GM23338 (cell line): ENCODE data around the gene BCAS3. TPM values are rescaled to one million over a fixed set of nuclear protein-coding genes. Genes with fewer than 3 reads are reported as not detected.

Source experiments
- ATAC-seq: fragments of 200-7000 bp; cut with Tn5 transposase; 3 replicates; pipeline ENCODE4 v1.9.1; 2020
- DNase-seq: peaks from one replicate; pipeline ENCODE4 v3.0.0-alpha.2; 2015; ENCODE audit warnings: low spot score
- H2AFZ ChIP-seq: fragments of 200-600 bp; sonication (generic); 2 replicates; pipeline ENCODE4 v1.8.0; 2016; ENCODE audit warnings: antibody characterized with exemption, mild to moderate bottlenecking, moderate library complexity
- H3F3A ChIP-seq: fragments of 200-600 bp; sonication (generic); replicated peaks from 2 replicates; pipeline ENCODE4 v1.8.0; 2017; ENCODE audit warnings: antibody characterized with exemption, mixed run types, low read depth
- H3K27ac ChIP-seq: fragments of 200-600 bp; sonication (generic); 2 replicates; pipeline ENCODE4 v1.6.1; 2016; ENCODE audit warnings: low read depth
- H3K27me3 ChIP-seq: fragments of 200-600 bp; sonication (generic); 2 replicates; pipeline ENCODE4 v1.8.0; 2016; ENCODE audit warnings: mild to moderate bottlenecking, mixed run types, moderate library complexity; ENCODE audit not compliant: insufficient read depth
- H3K36me3 ChIP-seq: fragments of 200-600 bp; sonication (generic); 2 replicates; pipeline ENCODE4 v1.8.0; 2016; ENCODE audit warnings: mild to moderate bottlenecking; ENCODE audit not compliant: insufficient read depth
- H3K4me1 ChIP-seq: fragments of 200-600 bp; sonication (generic); 2 replicates; pipeline ENCODE4 v1.8.0; 2016; ENCODE audit warnings: mild to moderate bottlenecking, moderate library complexity; ENCODE audit not compliant: insufficient read depth
- H3K4me2 ChIP-seq: fragments of 200-600 bp; sonication (generic); 2 replicates; pipeline ENCODE4 v1.7.1; 2017; ENCODE audit warnings: mixed run types
- H3K4me3 ChIP-seq: fragments of 200-600 bp; sonication (generic); 2 replicates; pipeline ENCODE4 v1.6.1; 2016; ENCODE audit warnings: mixed run types
- H3K79me2 ChIP-seq: fragments of 200-600 bp; sonication (generic); replicated peaks from 2 replicates; pipeline ENCODE4 v1.8.0; 2017; ENCODE audit warnings: mild to moderate bottlenecking; ENCODE audit not compliant: insufficient read depth
- H3K9me2 ChIP-seq: fragments of 200-600 bp; sonication (generic); 2 replicates; pipeline ENCODE4 v1.8.0; 2017; ENCODE audit not compliant: insufficient read depth
- H4K20me1 ChIP-seq: fragments of 200-600 bp; sonication (generic); replicated peaks from 2 replicates; pipeline ENCODE4 v1.8.0; 2017; ENCODE audit warnings: mild to moderate bottlenecking; ENCODE audit not compliant: insufficient read depth
- H3K27ac Mint-ChIP-seq: 2 replicates; pipeline ENCODE4 v1.8.0; 2020; ENCODE audit warnings: inconsistent platforms, mild to moderate bottlenecking, moderate library complexity, mixed read lengths
- H3K27me3 Mint-ChIP-seq: 3 replicates; pipeline ENCODE4 v1.8.0; 2022; ENCODE audit warnings: low read depth, mild to moderate bottlenecking, moderate library complexity, mixed read lengths, inconsistent platforms; ENCODE audit not compliant: insufficient read depth, poor library complexity
- H3K36me3 Mint-ChIP-seq: 3 replicates; pipeline ENCODE4 v1.8.0; 2021; ENCODE audit warnings: low read depth, mild to moderate bottlenecking, inconsistent platforms, moderate library complexity, mixed read lengths
- H3K4me1 Mint-ChIP-seq: 3 replicates; pipeline ENCODE4 v1.8.0; 2020; ENCODE audit warnings: mild to moderate bottlenecking, inconsistent platforms, mixed read lengths
- H3K4me3 Mint-ChIP-seq: 3 replicates; pipeline ENCODE4 v1.8.0; 2021; ENCODE audit warnings: moderate library complexity, mild to moderate bottlenecking, inconsistent platforms, mixed read lengths
- H3K9me3 Mint-ChIP-seq: 3 replicates; pipeline ENCODE4 v1.8.0; 2020; ENCODE audit warnings: moderate library complexity, mild to moderate bottlenecking, inconsistent platforms, mixed read lengths
- CREB1 ChIP-seq: fragments of 250-450 bp; sonication (Bioruptor Pico); IDR thresholded peaks from 2 replicates; pipeline ENCODE4 v1.5.0; 2020; ENCODE audit warnings: low read depth, mild to moderate bottlenecking, moderate library complexity
- EZH2 ChIP-seq: fragments of 200-600 bp; sonication (generic); IDR thresholded peaks from one replicate; pipeline ENCODE4 v1.8.0; 2017; ENCODE audit warnings: antibody characterized with exemption, mild to moderate bottlenecking, low read depth; ENCODE audit not compliant: unreplicated experiment
- EZH2phosphoT487 ChIP-seq: fragments of 200-600 bp; sonication (generic); IDR thresholded peaks from one replicate; pipeline ENCODE4 v1.8.1; 2018; ENCODE audit warnings: antibody characterized with exemption; ENCODE audit not compliant: unreplicated experiment
- JUNB ChIP-seq: IDR thresholded peaks from one replicate; pipeline ENCODE4 v1.6.1; 2016; ENCODE audit warnings: antibody characterized with exemption; ENCODE audit not compliant: unreplicated experiment
- POLR2AphosphoS5 ChIP-seq: IDR thresholded peaks from 2 replicates; pipeline ENCODE4 v1.6.1; 2016; ENCODE audit warnings: antibody characterized with exemption, low read depth
- STAT1 ChIP-seq: IDR thresholded peaks from one replicate; pipeline ENCODE4 v1.6.1; 2016; ENCODE audit warnings: antibody characterized with exemption; ENCODE audit not compliant: unreplicated experiment
- ZNF114 ChIP-seq: fragments of 250-450 bp; sonication (Bioruptor Pico); IDR thresholded peaks from 2 replicates; pipeline ENCODE4 v1.5.0; 2020; ENCODE audit warnings: mild to moderate bottlenecking, moderate library complexity
- ZNF331 ChIP-seq: fragments of 250-450 bp; sonication (Bioruptor Pico); IDR thresholded peaks from 2 replicates; pipeline ENCODE4 v1.5.0; 2020; ENCODE audit warnings: low read depth, mild to moderate bottlenecking, moderate library complexity
- polyA plus RNA-seq: library from polyadenylated mRNA; unstranded; fragments of >200 nt; fragmentation: Nextera tagmentation; extraction: Ambion mirVana; gene quantifications from 2 replicates; pipeline ENCODE4 v1.2.1, GENCODE V29; 2016
- total RNA-seq: library from RNA; depleted of rRNA; stranded (reverse); fragments of >200 nt; shearing (Covaris generic); gene quantifications from 2 replicates; pipeline ENCODE4 v1.2.3, GENCODE V29; 2014
- TF ChIP-seq, protein P1 (sequence below): fragments of 250-450 bp; sonication (Bioruptor Pico); IDR thresholded peaks from 2 replicates; pipeline ENCODE4 v1.5.0; 2020; ENCODE audit warnings: mild to moderate bottlenecking, moderate library complexity
- TF ChIP-seq, protein P2 (sequence below): IDR thresholded peaks from one replicate; pipeline ENCODE4 v1.6.1; 2018; ENCODE audit warnings: antibody characterized with exemption; ENCODE audit not compliant: unreplicated experiment
- TF ChIP-seq, protein P3 (sequence below), 2 experiments: fragments of 200-600 bp in 1 of 2; sonication (generic) in 1 of 2; conservative IDR thresholded peaks; 2 replicates each; pipeline versions ENCODE4 v1.5.1 to v1.6.1; 2016 to 2017; ENCODE audit warnings: antibody characterized with exemption in 2 of 2, low read depth in 2 of 2, mild to moderate bottlenecking in 2 of 2, moderate library complexity in 1 of 2

BCAS3 gene
- total and polyA plus RNA-seq, 2 experiments from 2014 or later: 8.2 to 28.0 TPM

DNA sequence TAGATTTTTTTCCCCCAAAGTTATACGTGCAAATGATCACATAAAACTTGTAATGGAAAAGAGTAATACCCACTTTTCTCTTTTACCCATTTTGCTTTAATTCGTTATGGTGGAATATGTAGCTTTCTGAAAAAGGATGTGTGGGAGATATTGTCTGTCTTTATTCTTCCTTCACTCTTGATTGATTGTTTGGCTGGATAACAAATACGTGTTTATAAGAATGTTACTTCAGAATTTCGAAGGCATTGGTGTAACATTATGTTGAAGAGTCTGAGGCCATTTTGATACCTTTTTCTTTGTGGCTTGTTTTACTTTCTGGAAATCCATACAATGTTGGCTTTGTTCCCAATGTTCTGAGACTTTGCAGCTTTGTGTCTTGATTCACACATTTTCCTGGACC is 71.4 kb downstream of the BCAS3 start:
- no peak overlapping the region for H3K27ac ChIP-seq
- H3K27ac Mint-ChIP-seq: peak overlapping the region; percentile 41; the same call in 1 of the 2 replicates

DNA sequence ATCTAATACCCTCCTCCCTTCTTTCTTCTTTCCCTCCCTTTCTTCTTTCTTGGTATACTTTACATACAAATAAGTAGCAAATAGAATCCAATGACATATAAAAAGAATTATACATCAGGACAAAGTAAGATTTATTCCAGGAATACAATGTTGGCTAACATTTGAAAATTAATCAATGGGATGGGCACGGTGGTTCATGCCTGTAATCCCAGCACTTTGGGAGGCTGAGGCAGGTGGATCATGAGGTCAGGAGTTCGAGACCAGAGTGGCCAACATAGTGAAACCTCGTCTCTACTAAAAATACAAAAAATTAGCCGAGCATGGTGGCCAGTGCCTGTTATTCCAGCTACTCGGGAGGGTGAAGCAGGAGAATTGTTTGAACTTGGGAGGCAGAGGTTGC is 72.1 kb downstream of the BCAS3 start:
- H3K4me2 ChIP-seq: no peak overlapping the region
- H3K9me3 Mint-ChIP-seq: peaks cover 9% of the 10 kb centered on the region
- H3K4me3 Mint-ChIP-seq: no peak overlapping the region
- no peak overlapping the region for H3K4me3 ChIP-seq
- H3K79me2 ChIP-seq: no peaks in the 10 kb centered on the region
- no peaks in the 10 kb centered on the region for H3F3A ChIP-seq
- H3K36me3 ChIP-seq: no peaks in the 10 kb centered on the region
- DNase-seq (no peak), ATAC-seq (no peak)
- H3K36me3 Mint-ChIP-seq: peaks cover 7% of the 10 kb centered on the region
- no peak overlapping the region for H3K27ac Mint-ChIP-seq
- no peak overlapping the region for H3K27ac ChIP-seq
- H2AFZ ChIP-seq: no peak overlapping the region
- H3K27me3 ChIP-seq: no peaks in the 10 kb centered on the region
- peaks cover 36% of the 10 kb centered on the region for H3K4me1 ChIP-seq
- no peaks in the 10 kb centered on the region for H4K20me1 ChIP-seq
- no peaks in the 10 kb centered on the region for H3K9me2 ChIP-seq
- H3K27me3 Mint-ChIP-seq: peaks cover 5% of the 10 kb centered on the region
- peaks cover 27% of the 10 kb centered on the region for H3K4me1 Mint-ChIP-seq
- TF ChIP-seq EZH2 (no peak), ZNF331 (no peak), EZH2phosphoT487 (no peak), JUNB (no peak), ZNF114 (no peak), STAT1 (no peak), POLR2AphosphoS5 (no peak), CREB1 (CRISPR knock-in tag) (no peak)
- TF ChIP-seq, protein P1, sequence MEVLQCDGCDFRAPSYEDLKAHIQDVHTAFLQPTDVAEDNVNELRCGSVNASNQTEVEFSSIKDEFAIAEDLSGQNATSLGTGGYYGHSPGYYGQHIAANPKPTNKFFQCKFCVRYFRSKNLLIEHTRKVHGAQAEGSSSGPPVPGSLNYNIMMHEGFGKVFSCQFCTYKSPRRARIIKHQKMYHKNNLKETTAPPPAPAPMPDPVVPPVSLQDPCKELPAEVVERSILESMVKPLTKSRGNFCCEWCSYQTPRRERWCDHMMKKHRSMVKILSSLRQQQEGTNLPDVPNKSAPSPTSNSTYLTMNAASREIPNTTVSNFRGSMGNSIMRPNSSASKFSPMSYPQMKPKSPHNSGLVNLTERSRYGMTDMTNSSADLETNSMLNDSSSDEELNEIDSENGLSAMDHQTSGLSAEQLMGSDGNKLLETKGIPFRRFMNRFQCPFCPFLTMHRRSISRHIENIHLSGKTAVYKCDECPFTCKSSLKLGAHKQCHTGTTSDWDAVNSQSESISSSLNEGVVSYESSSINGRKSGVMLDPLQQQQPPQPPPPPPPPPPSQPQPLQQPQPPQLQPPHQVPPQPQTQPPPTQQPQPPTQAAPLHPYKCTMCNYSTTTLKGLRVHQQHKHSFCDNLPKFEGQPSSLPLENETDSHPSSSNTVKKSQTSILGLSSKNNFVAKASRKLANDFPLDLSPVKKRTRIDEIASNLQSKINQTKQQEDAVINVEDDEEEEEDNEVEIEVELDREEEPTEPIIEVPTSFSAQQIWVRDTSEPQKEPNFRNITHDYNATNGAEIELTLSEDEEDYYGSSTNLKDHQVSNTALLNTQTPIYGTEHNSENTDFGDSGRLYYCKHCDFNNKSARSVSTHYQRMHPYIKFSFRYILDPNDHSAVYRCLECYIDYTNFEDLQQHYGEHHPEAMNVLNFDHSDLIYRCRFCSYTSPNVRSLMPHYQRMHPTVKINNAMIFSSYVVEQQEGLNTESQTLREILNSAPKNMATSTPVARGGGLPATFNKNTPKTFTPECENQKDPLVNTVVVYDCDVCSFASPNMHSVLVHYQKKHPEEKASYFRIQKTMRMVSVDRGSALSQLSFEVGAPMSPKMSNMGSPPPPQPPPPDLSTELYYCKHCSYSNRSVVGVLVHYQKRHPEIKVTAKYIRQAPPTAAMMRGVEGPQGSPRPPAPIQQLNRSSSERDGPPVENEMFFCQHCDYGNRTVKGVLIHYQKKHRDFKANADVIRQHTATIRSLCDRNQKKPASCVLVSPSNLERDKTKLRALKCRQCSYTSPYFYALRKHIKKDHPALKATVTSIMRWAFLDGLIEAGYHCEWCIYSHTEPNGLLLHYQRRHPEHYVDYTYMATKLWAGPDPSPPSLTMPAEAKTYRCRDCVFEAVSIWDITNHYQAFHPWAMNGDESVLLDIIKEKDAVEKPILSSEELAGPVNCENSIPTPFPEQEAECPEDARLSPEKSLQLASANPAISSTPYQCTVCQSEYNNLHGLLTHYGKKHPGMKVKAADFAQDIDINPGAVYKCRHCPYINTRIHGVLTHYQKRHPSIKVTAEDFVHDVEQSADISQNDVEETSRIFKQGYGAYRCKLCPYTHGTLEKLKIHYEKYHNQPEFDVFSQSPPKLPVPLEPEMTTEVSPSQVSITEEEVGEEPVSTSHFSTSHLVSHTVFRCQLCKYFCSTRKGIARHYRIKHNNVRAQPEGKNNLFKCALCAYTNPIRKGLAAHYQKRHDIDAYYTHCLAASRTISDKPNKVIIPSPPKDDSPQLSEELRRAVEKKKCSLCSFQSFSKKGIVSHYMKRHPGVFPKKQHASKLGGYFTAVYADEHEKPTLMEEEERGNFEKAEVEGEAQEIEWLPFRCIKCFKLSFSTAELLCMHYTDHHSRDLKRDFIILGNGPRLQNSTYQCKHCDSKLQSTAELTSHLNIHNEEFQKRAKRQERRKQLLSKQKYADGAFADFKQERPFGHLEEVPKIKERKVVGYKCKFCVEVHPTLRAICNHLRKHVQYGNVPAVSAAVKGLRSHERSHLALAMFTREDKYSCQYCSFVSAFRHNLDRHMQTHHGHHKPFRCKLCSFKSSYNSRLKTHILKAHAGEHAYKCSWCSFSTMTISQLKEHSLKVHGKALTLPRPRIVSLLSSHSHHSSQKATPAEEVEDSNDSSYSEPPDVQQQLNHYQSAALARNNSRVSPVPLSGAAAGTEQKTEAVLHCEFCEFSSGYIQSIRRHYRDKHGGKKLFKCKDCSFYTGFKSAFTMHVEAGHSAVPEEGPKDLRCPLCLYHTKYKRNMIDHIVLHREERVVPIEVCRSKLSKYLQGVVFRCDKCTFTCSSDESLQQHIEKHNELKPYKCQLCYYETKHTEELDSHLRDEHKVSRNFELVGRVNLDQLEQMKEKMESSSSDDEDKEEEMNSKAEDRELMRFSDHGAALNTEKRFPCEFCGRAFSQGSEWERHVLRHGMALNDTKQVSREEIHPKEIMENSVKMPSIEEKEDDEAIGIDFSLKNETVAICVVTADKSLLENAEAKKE (CRISPR knock-in tag): no peak
- TF ChIP-seq, protein P2, sequence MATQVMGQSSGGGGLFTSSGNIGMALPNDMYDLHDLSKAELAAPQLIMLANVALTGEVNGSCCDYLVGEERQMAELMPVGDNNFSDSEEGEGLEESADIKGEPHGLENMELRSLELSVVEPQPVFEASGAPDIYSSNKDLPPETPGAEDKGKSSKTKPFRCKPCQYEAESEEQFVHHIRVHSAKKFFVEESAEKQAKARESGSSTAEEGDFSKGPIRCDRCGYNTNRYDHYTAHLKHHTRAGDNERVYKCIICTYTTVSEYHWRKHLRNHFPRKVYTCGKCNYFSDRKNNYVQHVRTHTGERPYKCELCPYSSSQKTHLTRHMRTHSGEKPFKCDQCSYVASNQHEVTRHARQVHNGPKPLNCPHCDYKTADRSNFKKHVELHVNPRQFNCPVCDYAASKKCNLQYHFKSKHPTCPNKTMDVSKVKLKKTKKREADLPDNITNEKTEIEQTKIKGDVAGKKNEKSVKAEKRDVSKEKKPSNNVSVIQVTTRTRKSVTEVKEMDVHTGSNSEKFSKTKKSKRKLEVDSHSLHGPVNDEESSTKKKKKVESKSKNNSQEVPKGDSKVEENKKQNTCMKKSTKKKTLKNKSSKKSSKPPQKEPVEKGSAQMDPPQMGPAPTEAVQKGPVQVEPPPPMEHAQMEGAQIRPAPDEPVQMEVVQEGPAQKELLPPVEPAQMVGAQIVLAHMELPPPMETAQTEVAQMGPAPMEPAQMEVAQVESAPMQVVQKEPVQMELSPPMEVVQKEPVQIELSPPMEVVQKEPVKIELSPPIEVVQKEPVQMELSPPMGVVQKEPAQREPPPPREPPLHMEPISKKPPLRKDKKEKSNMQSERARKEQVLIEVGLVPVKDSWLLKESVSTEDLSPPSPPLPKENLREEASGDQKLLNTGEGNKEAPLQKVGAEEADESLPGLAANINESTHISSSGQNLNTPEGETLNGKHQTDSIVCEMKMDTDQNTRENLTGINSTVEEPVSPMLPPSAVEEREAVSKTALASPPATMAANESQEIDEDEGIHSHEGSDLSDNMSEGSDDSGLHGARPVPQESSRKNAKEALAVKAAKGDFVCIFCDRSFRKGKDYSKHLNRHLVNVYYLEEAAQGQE: no peak
- TF ChIP-seq, protein P3, sequence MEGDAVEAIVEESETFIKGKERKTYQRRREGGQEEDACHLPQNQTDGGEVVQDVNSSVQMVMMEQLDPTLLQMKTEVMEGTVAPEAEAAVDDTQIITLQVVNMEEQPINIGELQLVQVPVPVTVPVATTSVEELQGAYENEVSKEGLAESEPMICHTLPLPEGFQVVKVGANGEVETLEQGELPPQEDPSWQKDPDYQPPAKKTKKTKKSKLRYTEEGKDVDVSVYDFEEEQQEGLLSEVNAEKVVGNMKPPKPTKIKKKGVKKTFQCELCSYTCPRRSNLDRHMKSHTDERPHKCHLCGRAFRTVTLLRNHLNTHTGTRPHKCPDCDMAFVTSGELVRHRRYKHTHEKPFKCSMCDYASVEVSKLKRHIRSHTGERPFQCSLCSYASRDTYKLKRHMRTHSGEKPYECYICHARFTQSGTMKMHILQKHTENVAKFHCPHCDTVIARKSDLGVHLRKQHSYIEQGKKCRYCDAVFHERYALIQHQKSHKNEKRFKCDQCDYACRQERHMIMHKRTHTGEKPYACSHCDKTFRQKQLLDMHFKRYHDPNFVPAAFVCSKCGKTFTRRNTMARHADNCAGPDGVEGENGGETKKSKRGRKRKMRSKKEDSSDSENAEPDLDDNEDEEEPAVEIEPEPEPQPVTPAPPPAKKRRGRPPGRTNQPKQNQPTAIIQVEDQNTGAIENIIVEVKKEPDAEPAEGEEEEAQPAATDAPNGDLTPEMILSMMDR (conservative IDR thresholded peaks at IDR 0.05; ENCODE audit: low read depth in 2 of 2): no peak

More for the DNA sequence above, 71.4 kb downstream of the BCAS3 start:
- Histone ChIP-seq H3K9me2 (no peaks in the 10 kb centered on the region), H3K4me3 (no peak overlapping the region), H3K36me3 (no peaks in the 10 kb centered on the region), H3K4me2 (no peak overlapping the region), H4K20me1 (no peaks in the 10 kb centered on the region), H3F3A (no peaks in the 10 kb centered on the region), H3K4me1 (peaks cover 42% of the 10 kb centered on the region), H2AFZ (no peak overlapping the region), H3K27me3 (no peaks in the 10 kb centered on the region), H3K79me2 (no peaks in the 10 kb centered on the region)
- ATAC-seq: no peak
- no peak for DNase-seq
- Mint-ChIP-seq H3K27me3 (peaks cover 5% of the 10 kb centered on the region), H3K4me1 (peaks cover 33% of the 10 kb centered on the region), H3K36me3 (peaks cover 7% of the 10 kb centered on the region), H3K9me3 (peaks cover 9% of the 10 kb centered on the region), H3K4me3 (no peak overlapping the region)
- TF ChIP-seq EZH2phosphoT487: no peak
- TF ChIP-seq POLR2AphosphoS5: no peak
- no peak for TF ChIP-seq CREB1 (CRISPR knock-in tag)
